SK-N-SH treated with all-trans-retinoic acid at 6 μM for 48 hours (cell line): ENCODE measurements around the gene MIX23.

Experiments
- OSR1 ChIP-seq: fragments of 250-450 bp; sonication (Bioruptor Pico); IDR thresholded peaks from 2 replicates; pipeline ENCODE4 v1.8.0; 2022; ENCODE audit warnings: moderate library complexity, mild to moderate bottlenecking, inconsistent platforms
- PATZ1 ChIP-seq: fragments of 250-450 bp; sonication (Bioruptor Pico); IDR thresholded peaks from 2 replicates; pipeline ENCODE4 v1.8.0; 2020; ENCODE audit warnings: mild to moderate bottlenecking, moderate library complexity, borderline replicate concordance

- TF ChIP-seq PATZ1 (CRISPR knock-in tag) (no peak), OSR1 (CRISPR knock-in tag) (no peak)
These were observed 7.6 kb upstream of the MIX23 start for GRCh38 chr3:122390665-122391064.
